Measurements from ENCODE around the gene ANO1.

- TF ChIP-seq, protein P1, sequence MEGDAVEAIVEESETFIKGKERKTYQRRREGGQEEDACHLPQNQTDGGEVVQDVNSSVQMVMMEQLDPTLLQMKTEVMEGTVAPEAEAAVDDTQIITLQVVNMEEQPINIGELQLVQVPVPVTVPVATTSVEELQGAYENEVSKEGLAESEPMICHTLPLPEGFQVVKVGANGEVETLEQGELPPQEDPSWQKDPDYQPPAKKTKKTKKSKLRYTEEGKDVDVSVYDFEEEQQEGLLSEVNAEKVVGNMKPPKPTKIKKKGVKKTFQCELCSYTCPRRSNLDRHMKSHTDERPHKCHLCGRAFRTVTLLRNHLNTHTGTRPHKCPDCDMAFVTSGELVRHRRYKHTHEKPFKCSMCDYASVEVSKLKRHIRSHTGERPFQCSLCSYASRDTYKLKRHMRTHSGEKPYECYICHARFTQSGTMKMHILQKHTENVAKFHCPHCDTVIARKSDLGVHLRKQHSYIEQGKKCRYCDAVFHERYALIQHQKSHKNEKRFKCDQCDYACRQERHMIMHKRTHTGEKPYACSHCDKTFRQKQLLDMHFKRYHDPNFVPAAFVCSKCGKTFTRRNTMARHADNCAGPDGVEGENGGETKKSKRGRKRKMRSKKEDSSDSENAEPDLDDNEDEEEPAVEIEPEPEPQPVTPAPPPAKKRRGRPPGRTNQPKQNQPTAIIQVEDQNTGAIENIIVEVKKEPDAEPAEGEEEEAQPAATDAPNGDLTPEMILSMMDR (IDR thresholded peaks at IDR 0.05), result no peak
- TF ChIP-seq POLR2A (IDR thresholded peaks at IDR 0.05), result no peak
Measured at GRCh38 chr11:70183483-70184176, 105.5 kb downstream of the ANO1 start.

Data from breast epithelium (tissue), 3 donors.